Glomerular visceral epithelial cell (primary cell): ENCODE measurements around the gene WNK1.
"Not testable (repeated sequence)": the region's sequence is repeated elsewhere in the genome, so short reads cannot be mapped to it uniquely, and the experiment has no call there.

Experiments
- DNase-seq: peaks from one replicate; pipeline ENCODE4 v3.0.0-alpha.2; 2016; ENCODE audit errors: extremely low spot score

WNK1 gene

DNA sequence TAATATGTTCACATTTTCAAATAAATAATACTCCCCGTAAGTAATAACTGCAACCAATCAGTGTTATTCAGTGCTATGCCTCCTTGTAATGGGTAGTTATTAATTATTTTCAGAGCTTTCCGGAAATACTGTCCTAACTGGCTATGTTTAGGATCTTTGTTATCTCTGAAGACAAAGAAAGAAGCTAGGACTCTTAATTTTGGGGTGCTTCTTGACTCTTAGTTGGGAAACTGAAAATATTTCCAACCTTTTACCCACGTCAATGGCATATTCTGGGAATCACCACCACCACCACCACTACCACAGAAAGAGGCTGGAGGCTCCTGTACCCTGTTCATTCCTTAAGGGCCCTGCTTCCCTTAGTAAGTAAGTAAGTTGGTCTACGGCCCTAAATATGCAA is 158.0 kb downstream of the WNK1 start:
- no peak for DNase-seq

DNA sequence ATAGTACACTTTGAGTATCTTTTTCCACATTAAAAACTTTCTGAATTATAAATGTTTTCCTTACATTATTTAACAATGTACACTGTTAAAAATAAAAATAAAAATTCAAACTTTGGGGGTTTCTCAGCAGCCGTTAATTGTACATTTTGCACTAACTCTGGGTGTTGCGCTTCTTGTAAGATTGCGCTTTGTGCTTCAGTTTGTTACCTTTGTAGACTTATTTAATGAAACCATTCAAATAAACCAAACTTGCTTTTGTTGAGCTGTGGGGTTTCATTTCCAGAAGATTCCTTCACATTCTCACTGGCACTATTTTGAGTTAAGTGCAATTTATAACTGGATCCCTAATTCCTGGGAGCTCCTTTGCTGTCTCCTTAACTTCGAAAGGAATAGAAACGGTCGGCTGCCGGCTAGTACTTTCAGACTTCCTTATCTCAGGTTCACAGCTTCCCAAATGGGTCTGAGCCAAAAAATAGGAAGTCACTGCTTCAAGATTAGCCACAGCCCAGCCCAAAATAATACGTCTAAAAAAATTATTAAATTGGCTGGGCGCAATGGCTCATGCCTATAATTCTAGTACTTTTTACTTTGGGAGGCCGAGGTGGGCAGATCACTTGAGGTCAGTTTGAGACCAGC is 158.9 kb downstream of the WNK1 start:
- DNase-seq, result no peak

DNA sequence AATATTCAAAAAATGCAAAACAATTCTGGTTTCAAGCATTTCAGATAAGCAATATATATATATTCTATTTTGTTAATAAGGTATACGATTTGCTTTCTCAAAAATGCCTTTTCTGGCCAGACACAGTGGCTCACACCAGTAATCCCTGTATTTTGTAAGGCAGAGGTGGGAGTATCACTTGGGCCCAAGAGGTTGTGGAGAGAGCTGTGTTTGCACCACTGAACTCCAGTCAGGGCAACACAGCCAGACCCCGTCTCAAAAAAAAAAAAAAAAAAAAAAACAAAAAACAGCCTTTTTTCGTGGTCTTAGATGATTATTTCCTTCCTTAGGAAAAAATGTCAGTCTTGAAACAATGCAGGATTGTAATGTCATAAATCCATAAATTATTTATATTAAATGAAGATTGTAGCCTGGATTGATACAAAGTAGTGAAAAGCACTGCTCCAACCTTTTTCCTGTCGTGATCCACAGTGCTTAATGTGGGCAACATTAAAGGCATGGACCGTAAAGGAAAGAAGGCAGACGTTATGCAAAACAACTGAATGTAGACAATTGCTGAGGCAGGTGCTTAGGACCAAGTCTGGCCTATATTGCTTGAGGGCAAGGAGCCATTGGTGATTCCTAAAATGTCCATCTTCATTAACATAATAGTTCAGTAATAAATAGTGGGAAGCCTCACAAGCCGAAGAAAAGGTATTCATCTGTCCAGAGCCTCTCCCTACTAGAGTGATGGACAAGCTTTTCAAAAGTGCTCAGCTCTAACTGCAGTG is 160.3 kb downstream of the WNK1 start:
- DNase-seq, result no peak

DNA sequence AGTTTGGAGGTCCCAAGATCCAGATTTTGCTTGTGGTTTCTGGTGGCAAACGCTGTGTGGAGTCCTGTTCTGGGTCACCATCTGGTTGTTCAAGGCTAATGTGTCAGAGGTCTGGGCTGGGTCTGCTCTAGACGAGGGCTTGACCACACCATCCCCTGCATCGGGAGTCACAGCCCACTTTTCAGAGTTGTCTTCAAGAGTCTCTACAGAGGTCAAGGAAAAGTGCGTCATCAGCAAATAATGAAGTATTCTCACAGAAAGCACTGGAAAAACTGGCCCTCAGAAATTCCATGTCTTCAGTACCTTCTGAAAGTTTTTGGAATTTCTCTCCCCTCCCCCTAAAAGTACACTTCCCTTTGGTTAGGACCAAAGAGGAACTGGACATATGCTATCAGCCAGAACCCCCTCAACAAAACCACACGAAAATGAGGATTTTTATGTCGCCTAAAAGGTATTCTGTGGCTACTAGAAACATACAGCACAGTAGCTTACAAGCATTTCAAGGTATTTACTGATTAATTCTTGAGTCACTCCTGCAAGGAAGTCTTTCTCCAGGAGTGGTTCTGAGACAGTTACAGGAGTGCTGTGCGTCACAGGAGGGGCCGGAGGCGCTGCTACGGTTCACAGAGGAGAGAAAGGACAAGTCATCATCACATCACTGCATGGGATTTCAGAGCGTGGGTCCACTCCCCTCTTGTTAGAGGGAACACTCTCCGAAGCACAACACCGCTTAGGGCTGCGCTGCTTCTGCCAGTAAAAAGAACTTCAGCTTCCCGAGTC is 161.7 kb downstream of the WNK1 start:
- peak; percentile 87 for DNase-seq

DNA sequence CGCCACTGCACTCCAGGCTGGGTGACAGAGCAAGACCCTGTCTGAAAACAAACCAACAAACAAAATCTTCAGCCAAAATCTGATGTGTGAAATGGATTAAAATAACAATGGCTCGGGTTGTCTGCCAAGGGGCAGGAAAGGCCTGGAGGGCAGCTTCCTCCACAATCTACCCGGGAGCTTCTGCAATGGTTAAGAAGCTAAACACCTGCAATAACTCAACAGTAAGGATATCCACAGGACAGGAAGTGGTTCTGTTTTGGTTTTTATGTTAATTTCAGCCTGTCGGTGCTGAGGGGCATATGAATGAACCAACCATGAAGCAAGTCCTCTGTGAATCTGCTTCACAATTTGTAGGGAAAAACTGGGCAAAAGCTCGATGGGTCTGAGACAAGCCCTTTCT is 162.7 kb downstream of the WNK1 start:
- no peak for DNase-seq

DNA sequence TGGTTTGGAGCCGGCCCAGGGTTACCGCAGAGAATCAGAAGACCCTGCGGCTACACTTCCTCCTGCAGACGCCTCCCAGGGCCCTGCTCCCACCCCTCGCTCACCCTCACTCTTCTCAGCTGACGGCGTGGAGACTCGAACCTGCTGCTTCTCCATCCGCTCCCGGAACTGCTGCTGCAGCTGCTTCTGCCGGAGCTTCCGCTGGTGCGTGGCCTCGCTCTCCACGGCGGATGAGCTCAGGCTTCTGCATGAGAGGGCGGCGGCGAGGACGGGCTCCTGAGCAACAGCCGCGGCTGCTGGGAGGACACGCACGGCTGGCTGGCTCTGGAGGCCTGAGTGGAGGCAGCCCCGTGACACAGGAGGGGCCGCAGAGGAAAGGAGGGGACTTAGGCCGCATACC is 163.9 kb downstream of the WNK1 start:
- DNase-seq, result no peak

DNA sequence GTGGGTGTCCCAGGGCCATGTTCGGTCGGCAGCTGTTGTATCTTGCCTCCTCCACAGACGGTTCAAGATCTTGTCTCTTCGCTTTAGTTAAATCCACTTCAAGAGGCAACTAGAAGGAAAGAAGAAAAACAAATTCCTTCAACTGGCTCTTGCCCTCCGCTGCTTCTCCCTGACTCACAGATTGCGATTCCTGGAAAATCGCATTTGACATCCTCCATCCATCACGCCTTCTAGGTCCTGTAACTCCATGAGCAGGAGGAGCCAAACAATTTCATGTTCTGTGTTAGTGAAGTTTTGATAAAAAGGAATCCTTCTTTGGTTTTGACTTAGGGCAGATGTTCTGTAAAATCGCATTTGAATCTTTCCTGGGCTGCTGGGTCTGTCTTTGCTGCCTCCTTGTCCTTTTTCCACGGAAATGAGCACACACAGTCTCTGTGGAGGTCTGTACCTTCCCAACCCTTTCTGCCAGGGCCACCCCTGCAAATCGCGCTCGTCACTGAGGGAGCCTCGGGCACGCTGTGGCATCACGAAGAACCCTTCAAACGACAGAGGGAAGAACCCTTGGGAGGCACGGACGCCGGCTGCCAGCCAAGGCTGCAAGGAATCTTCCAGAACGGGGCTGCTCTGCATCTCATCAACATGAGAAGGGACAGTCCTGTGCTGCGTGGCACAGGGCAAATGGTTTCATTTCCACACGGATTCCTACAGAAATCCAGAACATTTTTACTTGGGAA is 164.5 kb downstream of the WNK1 start:
- DNase-seq, result no peak

DNA sequence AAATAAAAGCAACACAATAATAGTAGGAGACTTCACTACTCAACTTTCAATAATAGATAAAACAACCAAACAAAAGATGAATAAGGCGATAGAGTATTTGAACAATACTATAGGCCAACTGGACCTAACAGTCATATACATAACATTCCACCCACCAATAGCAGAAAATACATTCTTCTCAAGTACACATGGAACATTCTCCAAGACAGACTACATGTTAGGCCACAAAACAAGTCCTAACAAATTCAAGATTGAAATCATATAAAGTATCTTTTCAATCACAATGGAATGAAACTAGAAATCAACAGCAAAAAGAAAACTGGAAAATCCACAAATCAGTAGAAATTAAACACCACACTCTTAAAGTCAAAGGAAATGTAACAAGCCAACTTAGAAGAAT is 168.3 kb downstream of the WNK1 start:
- DNase-seq, result no peak

DNA sequence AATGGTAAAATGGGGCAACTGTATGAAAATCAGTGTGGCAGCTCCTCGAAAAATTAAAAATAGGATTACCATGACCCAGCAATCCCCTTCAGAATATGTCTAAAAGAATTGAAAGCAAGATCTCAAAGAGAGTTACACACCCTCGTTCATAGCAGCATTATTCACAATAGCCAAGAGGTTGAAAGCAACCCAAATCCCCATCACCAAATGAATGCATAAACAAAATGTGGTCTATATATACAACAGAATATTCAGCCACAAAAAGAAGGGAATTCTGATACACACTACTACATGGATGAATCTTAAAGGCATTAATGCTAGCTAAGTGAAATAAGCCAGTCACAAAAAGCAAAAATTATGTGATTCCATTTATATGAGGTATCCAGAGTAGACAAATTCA is 169.9 kb downstream of the WNK1 start:
- DNase-seq, result no peak

DNA sequence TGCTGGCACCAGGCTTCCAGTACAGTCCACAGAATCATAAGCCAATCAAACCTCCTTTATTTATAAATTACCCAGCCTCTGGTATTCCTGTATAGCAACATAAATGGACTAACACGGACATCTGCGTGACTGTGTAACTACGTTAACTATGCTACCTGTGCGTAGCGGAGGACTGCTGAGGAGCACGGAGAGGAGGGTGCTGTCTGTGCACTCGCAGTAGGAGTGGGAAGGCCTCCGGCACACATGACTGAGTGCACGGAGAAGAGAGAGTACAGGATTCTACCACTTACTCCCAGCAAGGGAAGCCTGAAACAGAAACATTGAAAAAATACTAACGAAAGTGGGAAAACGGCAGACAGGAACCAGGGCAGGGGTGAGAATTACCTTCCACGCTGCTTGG is 174.3 kb downstream of the WNK1 start:
- no peak for DNase-seq

DNA sequence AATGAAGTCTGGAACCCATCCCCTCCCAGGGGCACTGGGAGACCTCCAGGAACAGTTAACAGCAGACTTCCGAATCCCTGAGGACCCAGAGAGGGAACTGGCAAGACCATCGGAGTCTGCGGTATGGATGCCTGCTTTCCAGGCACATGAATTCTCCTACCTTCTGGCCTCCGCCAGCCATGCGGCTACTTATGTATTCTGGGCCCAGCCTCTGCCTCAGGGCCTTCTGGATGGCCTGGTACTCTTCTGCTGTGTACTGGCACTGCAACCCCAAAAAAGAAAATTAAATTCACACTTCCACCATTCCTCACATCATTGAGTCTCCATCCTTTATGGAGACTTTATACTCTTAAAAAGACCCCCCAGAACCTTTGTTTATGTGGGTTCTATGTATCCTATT is 178.7 kb downstream of the WNK1 start:
- no peak for DNase-seq

DNA sequence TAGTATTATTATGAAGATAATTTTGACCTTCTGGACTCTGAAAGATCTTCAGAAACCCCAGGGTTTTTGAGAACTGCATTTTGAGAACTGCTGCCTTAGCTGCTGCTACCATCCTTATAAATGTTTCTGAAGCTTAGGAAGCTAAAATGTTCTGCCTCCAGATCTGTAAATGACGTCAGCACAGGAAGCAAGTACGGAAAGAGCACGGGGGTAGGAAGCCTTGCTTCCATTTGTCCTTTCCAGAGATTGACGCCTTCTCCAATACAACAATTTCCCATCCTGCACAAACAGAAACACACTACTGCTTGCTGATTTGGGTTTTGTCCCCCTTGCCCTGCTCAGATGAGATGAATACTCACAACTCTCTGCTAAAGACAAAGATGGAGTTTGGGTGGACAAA is 179.2 kb downstream of the WNK1 start:
- DNase-seq, result no peak

DNA sequence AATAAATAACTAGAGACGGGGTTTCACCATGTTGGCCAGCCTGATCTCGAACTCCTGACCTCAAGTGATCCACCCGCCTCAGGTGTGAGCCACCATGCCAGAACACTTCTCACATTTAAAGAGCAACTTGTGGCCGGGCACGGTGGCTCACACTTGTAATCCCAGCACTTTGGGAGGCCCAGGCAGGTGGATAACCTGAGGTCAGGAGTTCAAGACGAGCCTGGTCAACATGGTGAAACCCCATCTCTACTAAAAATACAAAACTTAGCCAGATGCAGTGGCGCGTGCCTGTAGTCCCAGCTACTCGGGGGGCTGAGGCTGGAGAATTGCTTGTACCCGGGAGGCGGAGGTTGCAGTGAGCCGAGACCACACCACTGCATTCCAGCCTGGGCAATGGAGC is 183.5 kb downstream of the WNK1 start:
- DNase-seq, result not testable (repeated sequence)

DNA sequence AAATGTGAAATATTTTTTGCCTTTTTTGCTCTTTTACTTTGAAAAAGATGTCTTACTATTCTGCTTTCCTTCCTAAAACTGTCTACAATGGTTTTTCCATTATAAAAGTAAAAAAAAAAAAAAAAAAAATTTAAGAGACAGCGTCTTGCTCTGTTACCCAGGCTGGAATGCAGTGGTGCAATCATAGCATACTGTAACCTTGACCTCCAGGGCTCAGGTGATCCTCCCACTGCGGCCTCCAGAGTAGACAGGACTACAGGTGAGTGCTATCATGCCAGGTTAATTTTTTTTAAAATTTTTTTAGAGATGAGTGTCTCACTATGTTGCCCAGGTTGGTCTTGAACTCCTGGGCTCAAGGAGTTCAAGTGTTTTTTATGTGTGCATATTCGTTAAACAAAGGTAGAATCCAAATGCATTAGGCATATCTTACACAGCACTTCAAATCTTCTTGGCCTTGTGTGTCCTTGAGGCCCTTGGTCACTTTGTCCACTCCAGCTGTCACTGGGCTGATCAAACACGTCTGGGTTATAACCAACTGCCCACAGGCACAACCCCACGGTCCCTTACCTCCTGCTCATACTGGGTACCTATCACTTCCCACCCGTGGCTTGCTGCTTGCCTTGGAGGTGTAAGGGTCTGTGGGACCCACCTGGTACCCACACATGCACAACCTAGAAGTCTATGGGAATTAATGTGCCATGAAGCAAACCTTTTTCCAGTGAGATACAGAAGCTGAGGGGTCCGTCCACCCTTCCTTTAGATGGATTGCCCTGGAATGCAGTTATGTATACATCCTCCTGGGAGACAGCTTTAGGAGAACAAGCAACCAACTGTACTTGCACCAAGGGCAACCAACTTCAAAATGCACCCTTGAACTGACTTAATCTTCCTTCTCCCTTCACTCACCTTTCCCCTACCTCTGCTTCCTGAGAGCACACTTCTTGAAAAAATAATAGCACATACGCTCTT is 184.3 kb downstream of the WNK1 start:
- DNase-seq, result no peak

DNA sequence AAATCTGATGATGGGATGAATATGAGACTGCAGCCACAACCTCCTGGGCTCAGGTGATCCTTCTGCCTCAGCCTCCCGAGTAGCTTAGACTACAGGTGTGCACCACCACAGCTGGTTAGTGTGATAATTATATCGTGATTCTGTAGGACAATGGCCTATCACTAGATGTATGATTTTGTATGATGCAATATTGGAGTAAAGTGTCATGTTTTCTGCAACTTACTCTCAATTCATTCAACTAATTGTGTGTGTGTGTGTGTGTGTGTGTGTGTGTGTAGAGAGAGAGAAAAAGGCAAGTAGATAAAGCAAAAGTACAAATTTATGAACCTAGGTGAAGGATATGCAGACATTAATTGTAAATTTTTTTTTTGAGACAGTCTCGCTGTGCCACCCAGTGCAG is 186.4 kb downstream of the WNK1 start:
- no peak for DNase-seq

DNA sequence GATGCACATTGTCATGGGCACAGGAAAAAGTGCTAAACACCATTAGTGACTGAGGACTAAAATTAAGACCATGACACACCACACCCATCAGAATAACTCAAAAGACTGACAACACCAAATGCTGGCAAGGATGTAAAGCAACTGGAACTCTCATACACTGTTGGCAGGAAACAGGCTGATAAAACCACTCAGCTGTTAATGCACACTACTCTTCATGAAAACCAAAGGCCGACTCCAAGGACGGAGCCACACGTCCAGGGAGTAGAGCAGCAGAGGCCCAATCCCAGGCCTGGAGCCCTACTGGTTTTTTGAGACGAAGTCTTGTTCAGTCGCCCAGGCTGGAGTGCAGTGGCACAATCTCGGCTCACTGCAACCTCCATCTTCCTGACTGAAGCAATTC is 190.7 kb downstream of the WNK1 start:
- DNase-seq, result no peak

DNA sequence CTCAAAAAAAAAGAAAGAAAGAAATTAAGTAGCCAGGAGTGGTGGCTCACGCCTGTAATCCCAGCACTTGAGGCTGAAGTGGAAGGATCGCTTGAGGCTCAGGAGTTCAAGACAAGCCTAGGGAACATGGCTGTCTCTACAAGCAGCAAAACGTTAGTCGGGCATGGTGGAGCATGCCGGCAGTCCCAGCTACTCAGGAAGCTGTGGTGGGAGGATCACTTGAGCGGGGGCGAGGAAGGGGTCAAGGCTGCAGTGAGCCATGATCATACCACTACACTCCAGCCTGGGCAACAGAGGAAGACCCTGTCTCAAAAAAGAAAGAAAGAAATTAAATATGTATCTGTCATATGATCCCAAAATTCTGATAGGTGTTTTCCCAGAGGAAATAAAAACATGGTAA is 191.8 kb downstream of the WNK1 start:
- DNase-seq, result no peak

DNA sequence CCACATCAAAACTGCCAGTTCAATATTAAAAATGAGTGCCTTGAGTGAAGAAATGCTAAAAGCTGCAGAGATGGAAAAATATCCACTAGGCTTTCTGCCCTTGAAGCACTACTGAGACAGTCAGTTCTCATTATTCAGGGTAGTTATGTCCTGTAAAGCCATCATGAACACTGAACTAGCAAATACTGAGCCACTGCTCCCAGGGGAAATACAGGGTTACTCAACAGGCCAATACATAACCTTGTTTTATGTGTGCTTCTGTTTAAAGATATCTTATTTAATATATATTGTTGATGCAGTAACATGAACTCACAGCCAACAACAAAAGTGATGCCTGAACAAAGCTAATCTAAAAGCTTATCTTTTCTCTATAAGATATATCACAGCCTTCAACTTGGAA is 193.8 kb downstream of the WNK1 start:
- DNase-seq, result no peak

DNA sequence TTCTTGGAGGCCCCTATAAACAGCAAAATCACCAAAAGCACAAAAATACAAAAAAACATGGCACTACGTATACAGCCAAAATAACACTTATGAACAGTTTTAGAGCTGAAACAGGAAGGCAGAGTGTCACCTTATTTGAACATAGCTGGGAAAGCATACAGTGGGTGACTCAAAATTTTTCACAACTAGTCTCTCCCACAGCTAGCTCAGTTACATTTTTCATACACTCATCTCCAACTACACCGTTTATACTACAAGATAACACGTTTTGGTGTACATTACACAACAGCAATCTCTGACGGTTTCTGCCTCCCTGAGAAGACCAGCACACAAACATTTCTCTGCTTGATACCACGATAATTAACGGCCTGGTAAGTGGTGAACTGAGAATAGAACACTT is 194.3 kb downstream of the WNK1 start:
- DNase-seq, result no peak

DNA sequence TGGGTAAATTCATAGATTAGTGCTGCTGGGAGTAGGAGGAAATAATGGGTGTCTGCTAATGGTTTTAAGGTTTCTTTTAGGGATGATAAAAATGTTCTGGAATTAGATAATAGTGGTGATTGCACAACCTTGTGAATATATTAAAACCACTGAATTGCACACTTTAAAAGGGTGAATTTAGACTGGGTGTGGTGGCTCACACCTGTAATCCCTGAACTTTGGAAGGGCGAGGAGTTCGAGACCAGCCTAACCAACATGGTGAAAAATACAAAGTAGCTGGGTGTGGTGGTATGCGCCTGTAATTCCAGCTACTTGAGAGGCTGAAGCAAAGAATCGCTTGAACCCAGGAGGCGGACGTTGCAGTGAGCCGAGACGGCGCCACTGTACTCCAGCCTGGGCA is 195.9 kb downstream of the WNK1 start:
- no peak for DNase-seq
